ENCODE measurements around the gene CDHR5. TPM values are rescaled to one million over a fixed set of nuclear protein-coding genes. Genes with fewer than 3 reads are reported as not detected.

Gene CDHR5
- total RNA-seq, 1 donor from 2014 or later, result 0.92 TPM

- H3K36me3 ChIP-seq (ENCODE audit: control insufficient read depth, insufficient read depth, low read length), result no peaks in the 10 kb centered on the region
- TF ChIP-seq, protein P1, sequence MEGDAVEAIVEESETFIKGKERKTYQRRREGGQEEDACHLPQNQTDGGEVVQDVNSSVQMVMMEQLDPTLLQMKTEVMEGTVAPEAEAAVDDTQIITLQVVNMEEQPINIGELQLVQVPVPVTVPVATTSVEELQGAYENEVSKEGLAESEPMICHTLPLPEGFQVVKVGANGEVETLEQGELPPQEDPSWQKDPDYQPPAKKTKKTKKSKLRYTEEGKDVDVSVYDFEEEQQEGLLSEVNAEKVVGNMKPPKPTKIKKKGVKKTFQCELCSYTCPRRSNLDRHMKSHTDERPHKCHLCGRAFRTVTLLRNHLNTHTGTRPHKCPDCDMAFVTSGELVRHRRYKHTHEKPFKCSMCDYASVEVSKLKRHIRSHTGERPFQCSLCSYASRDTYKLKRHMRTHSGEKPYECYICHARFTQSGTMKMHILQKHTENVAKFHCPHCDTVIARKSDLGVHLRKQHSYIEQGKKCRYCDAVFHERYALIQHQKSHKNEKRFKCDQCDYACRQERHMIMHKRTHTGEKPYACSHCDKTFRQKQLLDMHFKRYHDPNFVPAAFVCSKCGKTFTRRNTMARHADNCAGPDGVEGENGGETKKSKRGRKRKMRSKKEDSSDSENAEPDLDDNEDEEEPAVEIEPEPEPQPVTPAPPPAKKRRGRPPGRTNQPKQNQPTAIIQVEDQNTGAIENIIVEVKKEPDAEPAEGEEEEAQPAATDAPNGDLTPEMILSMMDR (IDR thresholded peaks at IDR 0.05; ENCODE audit: insufficient read depth, low read length, poor library complexity, severe bottlenecking), result no peak
- no peak for DNase-seq (ENCODE audit: low read depth)
- H3K4me3 ChIP-seq (ENCODE audit: low read depth, low read length), result no peak overlapping the region
- peaks cover 2% of the 10 kb centered on the region for H3K27me3 ChIP-seq (ENCODE audit: control insufficient read depth, insufficient read depth, low read length)
Measured at GRCh38 chr11:646214-646613, 21.5 kb upstream of the CDHR5 start.

DNA sequence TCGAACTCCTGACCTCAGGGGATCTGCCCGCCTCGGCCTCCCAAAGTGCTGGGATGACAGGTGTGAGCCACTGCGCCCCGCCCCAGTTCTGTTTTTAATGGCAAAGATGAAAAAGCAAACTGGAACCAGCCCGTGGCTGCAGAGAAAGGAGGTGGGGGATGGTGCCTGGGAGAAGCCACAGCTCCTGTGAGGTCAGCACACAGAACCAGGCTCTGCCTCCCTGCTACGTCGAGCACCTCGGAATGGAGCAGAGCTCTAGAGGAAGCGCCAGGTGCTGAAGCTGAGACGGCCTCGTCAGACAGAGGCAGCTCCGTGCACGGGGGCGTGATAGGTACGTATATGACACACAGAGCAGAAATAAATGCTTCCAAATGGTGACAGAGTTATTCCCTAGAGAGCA lies 20.8 kb upstream of the CDHR5 start:
- no peaks in the 10 kb centered on the region for H3K36me3 ChIP-seq (ENCODE audit: control insufficient read depth, insufficient read depth, low read length)
- peaks cover 9% of the 10 kb centered on the region for H3K27me3 ChIP-seq (ENCODE audit: control insufficient read depth, insufficient read depth, low read length)
- no peak for DNase-seq (ENCODE audit: low read depth)
- H3K4me3 ChIP-seq (ENCODE audit: low read depth, low read length), result no peak overlapping the region
- TF ChIP-seq, protein P1 (IDR thresholded peaks at IDR 0.05; ENCODE audit: insufficient read depth, low read length, poor library complexity, severe bottlenecking), result no peak

GRCh38 chr11:643849-644738 lies 19.3 kb upstream of the CDHR5 start:
- Histone ChIP-seq H3K4me3 (ENCODE audit: low read depth, low read length) (no peak overlapping the region), H3K27me3 (ENCODE audit: control insufficient read depth, insufficient read depth, low read length) (peaks cover 21% of the 10 kb centered on the region), H3K36me3 (ENCODE audit: control insufficient read depth, insufficient read depth, low read length) (no peaks in the 10 kb centered on the region)
- TF ChIP-seq, protein P1 (IDR thresholded peaks at IDR 0.05; ENCODE audit: insufficient read depth, low read length, poor library complexity, severe bottlenecking), result no peak
- DNase-seq (ENCODE audit: low read depth), result no peak

DNA sequence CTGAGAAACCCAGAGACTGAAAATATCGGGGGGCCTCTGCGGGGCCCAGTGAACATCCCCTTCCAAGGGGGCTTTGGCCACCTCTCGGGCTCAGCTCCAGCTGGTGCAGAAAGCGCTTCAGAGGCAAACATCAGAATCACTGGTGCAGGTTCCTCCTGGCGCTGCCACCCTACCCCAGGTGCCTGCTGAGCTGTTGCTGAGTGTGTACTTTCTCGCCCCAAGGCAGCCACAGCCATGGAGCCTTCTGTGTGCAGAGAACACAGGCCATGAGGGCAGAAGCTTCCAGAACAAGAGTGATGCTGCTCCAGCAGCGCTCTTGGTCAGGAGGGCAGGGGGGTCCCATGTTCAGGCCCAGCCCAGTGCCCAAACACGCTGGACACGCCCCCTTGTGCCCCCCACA lies 18.6 kb upstream of the CDHR5 start:
- Histone ChIP-seq H3K4me3 (ENCODE audit: low read depth, low read length) (no peak overlapping the region), H3K36me3 (ENCODE audit: control insufficient read depth, insufficient read depth, low read length) (no peaks in the 10 kb centered on the region), H3K27me3 (ENCODE audit: control insufficient read depth, insufficient read depth, low read length) (peaks cover 29% of the 10 kb centered on the region)
- DNase-seq (ENCODE audit: low read depth), result no peak
- TF ChIP-seq, protein P1 (IDR thresholded peaks at IDR 0.05; ENCODE audit: insufficient read depth, low read length, poor library complexity, severe bottlenecking), result no peak

- TF ChIP-seq, protein P1 (IDR thresholded peaks at IDR 0.05; ENCODE audit: insufficient read depth, low read length, poor library complexity, severe bottlenecking), result no peak
- no peak for DNase-seq (ENCODE audit: low read depth)
- H3K27me3 ChIP-seq (ENCODE audit: control insufficient read depth, insufficient read depth, low read length), result peaks cover 42% of the 10 kb centered on the region
- H3K36me3 ChIP-seq (ENCODE audit: control insufficient read depth, insufficient read depth, low read length), result no peaks in the 10 kb centered on the region
- H3K4me3 ChIP-seq (ENCODE audit: low read depth, low read length), result no peak overlapping the region
Measured at GRCh38 chr11:641806-642370, 17.1 kb upstream of the CDHR5 start.

Measured in kidney epithelial cell (primary cell).